K562 (cell line): Measurements from ENCODE around the gene PGM2L1. TPM values are rescaled to one million over a fixed set of nuclear protein-coding genes. Genes with fewer than 3 reads are reported as not detected.

ENCODE experiments used
- ATAC-seq: fragments of 200-7000 bp; cut with Tn5 transposase; 3 replicates; pipeline ENCODE4 v1.9.1; 2020; ENCODE audit warnings: moderate library complexity
- BruUV-seq: library from RNA; stranded (reverse); fragments of 400-500 nt; replicated peaks from 2 replicates; lab custom pipeline; 2021; lab: Mats Ljungman, UMichigan
- CTCF ChIA-PET: fragments of 300-600 bp; formaldehyde crosslinking; extraction: SDS; loops from one replicate; lab custom pipeline; 2021; ENCODE audit warnings: low intra/inter-chr PET ratio; lab: Yijun Ruan, JAX
- POLR2A ChIA-PET: fragments of 300-600, 350-650 bp; sonication (Branson Sonifier 250); formaldehyde crosslinking; extraction: SDS; loops from one replicate; lab custom pipeline; 2021; ENCODE audit warnings: antibody characterized with exemption, inconsistent platforms; lab: Yijun Ruan, JAX
- DNase-seq, 4 experiments: peaks; one replicate each; pipeline versions ENCODE4 v3.0.0 to v3.0.0-alpha.2; 2011 to 2018; ENCODE audit warnings: low spot score in 3 of 4, mixed read lengths in 3 of 4; ENCODE audit errors: extremely low read depth in 1 of 4
- FAIRE-seq: peaks from 2 replicates; lab custom pipeline; 2011; peaks lifted over from hg19 to GRCh38; lab: Jason Lieb, UNC
- H2AFZ ChIP-seq: 2 replicates; pipeline ENCODE4 v1.6.0; 2011; ENCODE audit warnings: low read depth, low read length, control low read depth, inconsistent platforms
- H3K27ac ChIP-seq: fragments of 200-600 bp; 3 replicates; pipeline ENCODE4 v1.8.0; 2011; ENCODE audit warnings: low read depth, mild to moderate bottlenecking, control low read depth, inconsistent platforms, low read length, moderate library complexity, mixed read lengths; ENCODE audit errors: extremely low read depth
- H3K27me3 ChIP-seq, 2 experiments: fragments of 300-600 bp in 1 of 2; 2 replicates in 1 of 2; 3 replicates in 1 of 2; pipeline versions ENCODE4 v1.6.0 to v1.8.0; 2011; ENCODE audit warnings: inconsistent platforms in 2 of 2, low read length in 2 of 2, mild to moderate bottlenecking in 1 of 2, mixed read lengths in 1 of 2, moderate library complexity in 1 of 2; ENCODE audit not compliant: control insufficient read depth in 2 of 2, insufficient read depth in 2 of 2
- H3K36me3 ChIP-seq: fragments of 300-600 bp; 3 replicates; pipeline ENCODE4 v1.8.0; 2011; ENCODE audit warnings: mild to moderate bottlenecking, low read length, inconsistent platforms; ENCODE audit not compliant: control insufficient read depth, insufficient read depth
- H3K4me1 ChIP-seq, 2 experiments: fragments of 200-600 bp in 1 of 2; replicated peaks in 1 of 2; 2 replicates in 1 of 2; 3 replicates in 1 of 2; pipeline versions ENCODE4 v1.5.1 to v1.8.0; 2011; ENCODE audit warnings: inconsistent platforms in 2 of 2, low read length in 2 of 2, mild to moderate bottlenecking in 1 of 2, mixed read lengths in 1 of 2, moderate library complexity in 1 of 2; ENCODE audit not compliant: control insufficient read depth in 2 of 2, insufficient read depth in 2 of 2
- H3K4me2 ChIP-seq: 2 replicates; pipeline ENCODE4 v1.6.1; 2011; ENCODE audit warnings: low read length, control low read depth, inconsistent platforms, mixed read lengths; ENCODE audit not compliant: insufficient read depth
- H3K4me3 ChIP-seq: fragments of 200-600 bp; sonication (generic), shearing (Covaris generic); 2 replicates; pipeline ENCODE4 v1.5.1; 2016; ENCODE audit warnings: control low read depth, inconsistent platforms
- H3K79me2 ChIP-seq: fragments of 200-600 bp; 3 replicates; pipeline ENCODE4 v1.8.0; 2011; ENCODE audit warnings: low read length, inconsistent platforms; ENCODE audit not compliant: control insufficient read depth, insufficient read depth
- H3K9ac ChIP-seq, 2 experiments: 2 replicates each; pipeline versions ENCODE4 v1.6.0 to v1.6.1; 2011; ENCODE audit warnings: low read depth in 2 of 2, low read length in 2 of 2, control low read depth in 1 of 2, inconsistent platforms in 1 of 2, mild to moderate bottlenecking in 1 of 2, mixed read lengths in 1 of 2; ENCODE audit not compliant: insufficient read depth in 1 of 2
- H3K9me1 ChIP-seq: one replicate; pipeline ENCODE4 v1.6.0; 2011; ENCODE audit warnings: inconsistent platforms, mild to moderate bottlenecking, low read length, moderate library complexity; ENCODE audit not compliant: control insufficient read depth, insufficient read depth
- H3K9me3 ChIP-seq: replicated peaks from 2 replicates; pipeline ENCODE4 v1.5.1; 2011; ENCODE audit warnings: low read depth, low read length, inconsistent platforms; ENCODE audit not compliant: control insufficient read depth, insufficient read depth
- H4K20me1 ChIP-seq: replicated peaks from 2 replicates; pipeline ENCODE4 v1.6.1; 2011; ENCODE audit warnings: low read length, inconsistent platforms, mixed read lengths; ENCODE audit not compliant: control insufficient read depth, insufficient read depth
- ADNP ChIP-seq: fragments of 200-800 bp; sonication (Bioruptor generic); IDR thresholded peaks from 2 replicates; pipeline ENCODE4 v1.6.1; 2016; ENCODE audit warnings: missing genetic modification characterization, missing compliant biosample characterization
- BDP1 ChIP-seq: IDR thresholded peaks from 3 replicates; pipeline ENCODE4 v1.6.1; 2011; ENCODE audit not compliant: insufficient read length, insufficient read depth
- COPS2 ChIP-seq: fragments of 450-650 bp; conservative IDR thresholded peaks from 2 replicates; pipeline ENCODE4 v1.6.1; 2016; ENCODE audit warnings: mild to moderate bottlenecking, moderate library complexity
- EP400 ChIP-seq: fragments of 450-650 bp; IDR thresholded peaks from 2 replicates; pipeline ENCODE4 v1.6.1; 2017; ENCODE audit warnings: antibody characterized with exemption, mild to moderate bottlenecking, moderate library complexity
- FOXA3 ChIP-seq, 2 experiments: fragments of 450-650 bp in 1 of 2; sonication (generic) in 1 of 2; formaldehyde crosslinking; IDR thresholded peaks in 1 of 2; conservative IDR thresholded peaks in 1 of 2; 2 replicates each; pipeline versions ENCODE4 v1.4.0 to v1.8.0; 2020 to 2022; ENCODE audit warnings: mild to moderate bottlenecking in 2 of 2, missing genetic modification reagents in 1 of 2
- HDAC1 ChIP-seq, 2 experiments: fragments of 450-650 bp; IDR thresholded peaks; 2 replicates each; pipeline ENCODE4 v1.6.1; 2016 to 2017; ENCODE audit warnings: inconsistent platforms in 1 of 2, mild to moderate bottlenecking in 1 of 2, moderate library complexity in 1 of 2
- HNRNPL ChIP-seq: fragments of 200-400 bp; formaldehyde crosslinking; IDR thresholded peaks from 2 replicates; pipeline ENCODE4 v1.6.1; 2017; ENCODE audit warnings: low read depth, mild to moderate bottlenecking, low read length
- KLF10 ChIP-seq: fragments of 250-450 bp; sonication (Bioruptor Pico); IDR thresholded peaks from 2 replicates; pipeline ENCODE4 v1.6.1; 2021; ENCODE audit warnings: matching md5 sums
- MTA1 ChIP-seq: fragments of 450-650 bp; IDR thresholded peaks from 2 replicates; pipeline ENCODE4 v1.6.1; 2017; ENCODE audit warnings: borderline replicate concordance
- NCOA6 ChIP-seq: fragments of 450-650 bp; IDR thresholded peaks from 2 replicates; pipeline ENCODE4 v1.6.1; 2017; ENCODE audit warnings: mild to moderate bottlenecking
- NFIC ChIP-seq: fragments of 450-650 bp; IDR thresholded peaks from 2 replicates; pipeline ENCODE4 v1.6.1; 2017; ENCODE audit warnings: mild to moderate bottlenecking, inconsistent platforms
- ZBTB7A ChIP-seq: IDR thresholded peaks from 2 replicates; pipeline ENCODE4 v1.6.1; 2011; ENCODE audit warnings: low read depth, mild to moderate bottlenecking, low read length, moderate library complexity, borderline replicate concordance; ENCODE audit not compliant: control insufficient read depth
- ZEB2 ChIP-seq: fragments of 450-650 bp; IDR thresholded peaks from 2 replicates; pipeline ENCODE4 v1.6.1; 2016
- ZNF282 ChIP-seq: sonication (generic); formaldehyde crosslinking; IDR thresholded peaks from 2 replicates; pipeline ENCODE4 v1.8.1; 2023; ENCODE audit warnings: missing genetic modification reagents
- ZNF668 ChIP-seq: fragments of 250-450 bp; sonication (Bioruptor Pico); IDR thresholded peaks from 2 replicates; pipeline ENCODE4 v1.8.0; 2022; ENCODE audit warnings: mild to moderate bottlenecking, inconsistent platforms
- WGBS: fragments of 100-300 bp; shearing (Covaris generic); methylation state at CpG from one replicate; pipeline ENCODE4 v1.1.6; 2016; ENCODE audit warnings: low coverage, mixed read lengths; ENCODE audit not compliant: insufficient coverage; ENCODE audit errors: missing lambda C conversion rate; 5-methylcytosine and 5-hydroxymethylcytosine counted together
- in situ Hi-C: fragments of 300-500 bp; cut with MboI; formaldehyde crosslinking; loops from 4 replicates; pipeline ENCODE4 v1.15.0; 2018; ENCODE audit warnings: inconsistent platforms, mixed read lengths
- intact Hi-C: fragments of 100-400 bp; cut with micrococcal nuclease; formaldehyde crosslinking; loops from 2 replicates; pipeline ENCODE4 v1.14.2; 2022
- polyA plus RNA-seq, 8 experiments: library from polyadenylated mRNA; depleted of rRNA in 4 of 8; stranded (reverse) in 5 of 8; unstranded in 3 of 8; fragments of >200 nt; fragmentation: Nextera tagmentation in 2 of 8; fragmentation: Illumina TruSeq in 1 of 8; extraction: Ambion mirVana in 2 of 8; extraction: Trizol in 1 of 8; gene quantifications; 2 replicates each; pipeline versions ENCODE4 v1.2.1 to v1.2.3, GENCODE V29; 2011 to 2014; ENCODE audit warnings: inconsistent platforms in 1 of 8, missing spikeins in 1 of 8
- total RNA-seq, 7 experiments: library from RNA; depleted of rRNA in 6 of 7; stranded (reverse); fragments of >200 nt in 6 of 7; fragmentation: Illumina TruSeq in 2 of 7; extraction: Trizol in 2 of 7; gene quantifications; 2 replicates each; pipeline versions ENCODE4 v1.2.1 to v1.2.3, GENCODE V29; 2011 to 2021; ENCODE audit warnings: low replicate concordance in 1 of 7
- TF ChIP-seq, protein P1 (sequence below): sonication (generic); formaldehyde crosslinking; IDR thresholded peaks from 2 replicates; pipeline ENCODE4 v1.9.0; 2022; ENCODE audit warnings: mild to moderate bottlenecking, missing genetic modification reagents
- TF ChIP-seq, protein P2 (sequence below): sonication (generic); formaldehyde crosslinking; IDR thresholded peaks from 2 replicates; pipeline ENCODE4 v1.8.1; 2023; ENCODE audit warnings: mild to moderate bottlenecking, missing genetic modification reagents
- TF ChIP-seq, protein P3 (sequence below): fragments of 450-650 bp; IDR thresholded peaks from 2 replicates; pipeline ENCODE4 v1.6.1; 2016; ENCODE audit warnings: missing biosample characterization, missing genetic modification characterization
- TF ChIP-seq, protein P4 (sequence below), 2 experiments: IDR thresholded peaks; 2 replicates each; pipeline ENCODE4 v1.6.1; 2011; ENCODE audit warnings: borderline replicate concordance in 1 of 2, control low read depth in 1 of 2, low read depth in 1 of 2, low read length in 1 of 2, mild to moderate bottlenecking in 1 of 2, mixed read lengths in 1 of 2, moderate library complexity in 1 of 2; ENCODE audit not compliant: insufficient read depth in 1 of 2, insufficient read length in 1 of 2, poor library complexity in 1 of 2, severe bottlenecking in 1 of 2; ENCODE audit errors: extremely low read depth in 1 of 2

The PGM2L1 gene
- total and polyA plus RNA-seq, 9 of the 15 experiments (the other 6 are each of a cell fraction or from before 2014, with no cell fraction given): 0.32 to 0.95 (median 0.63) TPM

DNA sequence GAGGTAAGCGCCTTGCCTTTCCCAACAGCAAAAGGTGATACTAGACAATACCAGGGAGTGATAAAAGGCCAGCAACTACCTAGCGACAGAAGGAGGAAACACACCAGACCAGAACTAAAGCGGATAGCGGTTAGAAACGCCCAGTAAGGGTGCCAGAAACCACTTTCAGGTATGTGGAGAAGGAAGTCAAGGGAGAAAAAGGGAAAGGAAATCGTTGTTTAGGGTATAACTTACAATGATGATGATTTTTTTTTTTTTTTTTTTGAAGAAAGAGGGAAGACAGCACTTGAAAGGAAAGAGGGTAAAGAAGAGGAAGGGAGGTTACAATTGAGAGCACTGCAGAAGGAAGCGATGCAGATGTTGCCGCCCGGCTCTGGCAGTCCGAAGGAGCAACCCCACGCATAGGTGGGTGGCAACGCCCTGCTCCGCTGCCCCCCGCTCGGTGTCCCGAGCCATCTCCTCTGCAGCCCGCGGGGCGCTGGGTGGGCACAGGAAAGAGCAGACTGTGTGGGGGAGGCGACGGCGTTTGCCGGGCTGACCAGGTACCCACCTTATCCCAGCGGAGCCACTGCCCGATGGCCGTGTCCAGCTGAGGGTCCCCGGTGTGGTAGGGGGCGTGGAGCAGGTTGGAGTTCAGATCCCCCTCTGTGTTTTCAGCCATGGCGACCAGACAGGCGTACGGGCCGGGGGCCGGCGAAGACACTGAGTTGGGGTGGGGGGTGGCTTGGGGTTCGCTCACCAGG is 561 bp downstream of the PGM2L1 start (continued):
- TF ChIP-seq HDAC1 (IDR thresholded peaks at IDR 0.05): 0 out of 4 replicates have a peak, but pooled peaks of 1 of the 2 experiments have one; percentile 3
- TF ChIP-seq FOXA3 (CRISPR knock-in tag; conservative IDR thresholded peaks at IDR 0.05 in 1 of 2, IDR thresholded peaks at IDR 0.05 in 1 of 2): 0 out of 4 replicates have a peak, but pooled peaks of 1 of the 2 experiments have one; percentile 20
- TF ChIP-seq ZBTB7A: peak; percentile 42; the same call in 1 of the 2 replicates
- TF ChIP-seq, protein P1, sequence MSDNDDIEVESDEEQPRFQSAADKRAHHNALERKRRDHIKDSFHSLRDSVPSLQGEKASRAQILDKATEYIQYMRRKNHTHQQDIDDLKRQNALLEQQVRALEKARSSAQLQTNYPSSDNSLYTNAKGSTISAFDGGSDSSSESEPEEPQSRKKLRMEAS: no peak
- TF ChIP-seq ZEB2: 0 out of 2 replicates have a peak, but pooled peaks have one; percentile 19

DNA sequence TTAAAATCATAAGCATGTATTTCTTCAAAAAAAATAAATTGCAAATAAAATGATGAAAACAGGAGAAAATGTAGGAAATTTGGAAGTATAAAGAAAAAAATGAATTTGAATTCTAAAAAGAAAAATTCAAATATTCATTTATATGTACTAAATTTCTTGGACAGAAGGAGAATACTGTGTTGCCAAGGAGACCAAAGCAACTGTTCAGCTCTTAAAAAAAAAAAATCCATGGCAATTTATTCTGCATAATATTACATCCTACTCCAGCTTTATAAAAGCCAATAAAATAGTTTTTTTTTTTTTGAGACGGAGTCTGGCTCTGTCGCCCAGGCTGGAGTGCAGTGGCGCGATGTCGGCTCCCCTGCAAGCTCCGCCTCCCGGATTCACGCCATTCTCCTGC is 6.0 kb downstream of the PGM2L1 start:
- H3K9me1 ChIP-seq: no peaks in the 10 kb centered on the region
- no peaks in the 10 kb centered on the region for H3K9me3 ChIP-seq
- WGBS: 76% methylated on average over 8 of the region's 8 CpGs
- DNase-seq (no peak), ATAC-seq (no peak), FAIRE-seq (no peak)
- no peaks in the 10 kb centered on the region; a peak in 2 of 5 replicates for H3K4me1 ChIP-seq
- no peak overlapping the region for H3K4me3 ChIP-seq
- no peak overlapping the region for H3K9ac ChIP-seq
- CTCF ChIA-PET: no interaction called here
- H3K79me2 ChIP-seq: no peaks in the 10 kb centered on the region
- no peak overlapping the region for H3K27ac ChIP-seq
- H3K4me2 ChIP-seq: no peak overlapping the region
- H4K20me1 ChIP-seq: no peaks in the 10 kb centered on the region
- no peaks in the 10 kb centered on the region for H3K36me3 ChIP-seq
- H3K27me3 ChIP-seq: no peaks in the 10 kb centered on the region; a peak in 1 of 5 replicates
- POLR2A ChIA-PET: no interaction called here
- no TSS peak for BruUV-seq
- in situ Hi-C loops: no loop called here
- no peak overlapping the region for H2AFZ ChIP-seq
- intact Hi-C loops: no loop called here
- TF ChIP-seq, protein P2, sequence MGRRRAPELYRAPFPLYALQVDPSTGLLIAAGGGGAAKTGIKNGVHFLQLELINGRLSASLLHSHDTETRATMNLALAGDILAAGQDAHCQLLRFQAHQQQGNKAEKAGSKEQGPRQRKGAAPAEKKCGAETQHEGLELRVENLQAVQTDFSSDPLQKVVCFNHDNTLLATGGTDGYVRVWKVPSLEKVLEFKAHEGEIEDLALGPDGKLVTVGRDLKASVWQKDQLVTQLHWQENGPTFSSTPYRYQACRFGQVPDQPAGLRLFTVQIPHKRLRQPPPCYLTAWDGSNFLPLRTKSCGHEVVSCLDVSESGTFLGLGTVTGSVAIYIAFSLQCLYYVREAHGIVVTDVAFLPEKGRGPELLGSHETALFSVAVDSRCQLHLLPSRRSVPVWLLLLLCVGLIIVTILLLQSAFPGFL: no peak
- TF ChIP-seq, protein P3, sequence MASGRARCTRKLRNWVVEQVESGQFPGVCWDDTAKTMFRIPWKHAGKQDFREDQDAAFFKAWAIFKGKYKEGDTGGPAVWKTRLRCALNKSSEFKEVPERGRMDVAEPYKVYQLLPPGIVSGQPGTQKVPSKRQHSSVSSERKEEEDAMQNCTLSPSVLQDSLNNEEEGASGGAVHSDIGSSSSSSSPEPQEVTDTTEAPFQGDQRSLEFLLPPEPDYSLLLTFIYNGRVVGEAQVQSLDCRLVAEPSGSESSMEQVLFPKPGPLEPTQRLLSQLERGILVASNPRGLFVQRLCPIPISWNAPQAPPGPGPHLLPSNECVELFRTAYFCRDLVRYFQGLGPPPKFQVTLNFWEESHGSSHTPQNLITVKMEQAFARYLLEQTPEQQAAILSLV (tag): no peak
- TF ChIP-seq EP400: no peak
- TF ChIP-seq NCOA6: no peak
- no peak for TF ChIP-seq KLF10 (CRISPR knock-in tag)
- TF ChIP-seq COPS2: no peak
- TF ChIP-seq HNRNPL: no peak
- TF ChIP-seq BDP1: no peak
- no peak for TF ChIP-seq ZNF282
- TF ChIP-seq ADNP (tag): no peak
- no peak for TF ChIP-seq MTA1
- TF ChIP-seq, protein P4, sequence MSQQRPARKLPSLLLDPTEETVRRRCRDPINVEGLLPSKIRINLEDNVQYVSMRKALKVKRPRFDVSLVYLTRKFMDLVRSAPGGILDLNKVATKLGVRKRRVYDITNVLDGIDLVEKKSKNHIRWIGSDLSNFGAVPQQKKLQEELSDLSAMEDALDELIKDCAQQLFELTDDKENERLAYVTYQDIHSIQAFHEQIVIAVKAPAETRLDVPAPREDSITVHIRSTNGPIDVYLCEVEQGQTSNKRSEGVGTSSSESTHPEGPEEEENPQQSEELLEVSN (IDR thresholded peaks at IDR 0.05; ENCODE audit: borderline replicate concordance in 1 of 2, extremely low read depth in 1 of 2, insufficient read depth in 1 of 2, insufficient read length in 1 of 2, low read depth in 1 of 2, low read length in 1 of 2, poor library complexity in 1 of 2, severe bottlenecking in 1 of 2): no peak
- no peak for TF ChIP-seq NFIC
- TF ChIP-seq ZNF668 (CRISPR knock-in tag): no peak
